ENCODE data around the gene DLK1. TPM values are rescaled to one million over a fixed set of nuclear protein-coding genes. Genes with fewer than 3 reads are reported as not detected.

DLK1 gene
- total and polyA plus RNA-seq, 4 donors, result 0.05 to 9.9 (median 1.2) TPM; not detected in 1

DNA sequence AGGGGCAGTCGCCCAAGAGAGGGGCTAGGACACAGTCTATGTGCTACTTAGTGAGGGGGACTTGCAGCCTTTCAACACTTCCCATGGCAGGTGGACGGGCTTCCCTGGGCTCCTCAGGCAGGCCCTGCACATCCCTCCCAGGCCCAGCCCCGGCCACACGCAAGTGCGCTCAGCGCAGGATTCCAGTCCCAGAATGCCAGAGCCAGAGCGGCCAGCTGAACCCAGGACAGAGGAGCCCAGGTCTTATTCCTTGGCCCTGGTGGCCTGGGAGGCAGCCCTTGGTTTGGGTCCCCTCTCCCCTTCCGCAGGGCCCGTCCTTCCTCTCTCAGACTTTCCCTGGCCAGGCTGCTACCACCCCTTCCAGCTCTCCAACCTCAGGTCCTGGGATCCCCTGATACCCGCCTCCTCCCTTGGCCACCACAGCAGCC lies 12.0 kb downstream of the DLK1 start:
- no peak for TF ChIP-seq CTCF (IDR thresholded peaks at IDR 0.05; ENCODE audit: control extremely low read depth, extremely low read depth)
- H3K27me3 ChIP-seq (ENCODE audit: control insufficient read depth in 3 of 3, insufficient read depth in 3 of 3, low read length in 2 of 3), result peaks cover 0 to 10% (median 0%) of the 10 kb centered on the region in 3 donors
- no peaks in the 10 kb centered on the region for H3K4me1 ChIP-seq (ENCODE audit: control insufficient read depth in 5 of 5, insufficient read depth in 5 of 5, low read length in 5 of 5)
- 92 to 98% methylated on average over 10 of the region's 10 CpGs for WGBS, 2 donors
- ATAC-seq (ENCODE audit: insufficient read depth, low FRiP score) (no peak), DNase-seq (no peak)
- peaks cover 0 to 8% (median 0%) of the 10 kb centered on the region in 4 donors for H3K9me3 ChIP-seq (ENCODE audit: control insufficient read depth in 4 of 4, insufficient read depth in 3 of 4, low read length in 3 of 4)
- no peaks in the 10 kb centered on the region for H3K36me3 ChIP-seq (ENCODE audit: control insufficient read depth in 4 of 4, insufficient read depth in 4 of 4, low read length in 4 of 4)
- no peak overlapping the region for H3K9ac ChIP-seq (ENCODE audit: insufficient read depth in 1 of 2, low read length in 2 of 2)
- H3K4me3 ChIP-seq, result no peak overlapping the region
- H3K27ac ChIP-seq (ENCODE audit: low read depth in 1 of 2, low read length in 1 of 2), result no peak overlapping the region

GRCh38 chr14:100739306-100739705 lies 12.6 kb downstream of the DLK1 start:
- H3K4me3 ChIP-seq, result no peak overlapping the region
- H3K9ac ChIP-seq (ENCODE audit: insufficient read depth in 1 of 2, low read length in 2 of 2), result no peak overlapping the region
- H3K27me3 ChIP-seq (ENCODE audit: control insufficient read depth in 3 of 3, insufficient read depth in 3 of 3, low read length in 2 of 3), result peaks cover 0 to 10% (median 0%) of the 10 kb centered on the region in 3 donors
- H3K9me3 ChIP-seq (ENCODE audit: control insufficient read depth in 4 of 4, insufficient read depth in 3 of 4, low read length in 3 of 4), result peaks cover 0 to 8% (median 0%) of the 10 kb centered on the region in 4 donors
- ATAC-seq (ENCODE audit: insufficient read depth, low FRiP score) (no peak), DNase-seq (no peak)
- H3K27ac ChIP-seq (ENCODE audit: low read depth in 1 of 2, low read length in 1 of 2), result no peak overlapping the region
- 88 to 93% methylated on average over 11 of the region's 11 CpGs for WGBS, 2 donors
- H3K4me1 ChIP-seq (ENCODE audit: control insufficient read depth in 5 of 5, insufficient read depth in 5 of 5, low read length in 5 of 5), result no peaks in the 10 kb centered on the region
- no peaks in the 10 kb centered on the region for H3K36me3 ChIP-seq (ENCODE audit: control insufficient read depth in 4 of 4, insufficient read depth in 4 of 4, low read length in 4 of 4)
- no peak for TF ChIP-seq CTCF (IDR thresholded peaks at IDR 0.05; ENCODE audit: control extremely low read depth, extremely low read depth)

DNA sequence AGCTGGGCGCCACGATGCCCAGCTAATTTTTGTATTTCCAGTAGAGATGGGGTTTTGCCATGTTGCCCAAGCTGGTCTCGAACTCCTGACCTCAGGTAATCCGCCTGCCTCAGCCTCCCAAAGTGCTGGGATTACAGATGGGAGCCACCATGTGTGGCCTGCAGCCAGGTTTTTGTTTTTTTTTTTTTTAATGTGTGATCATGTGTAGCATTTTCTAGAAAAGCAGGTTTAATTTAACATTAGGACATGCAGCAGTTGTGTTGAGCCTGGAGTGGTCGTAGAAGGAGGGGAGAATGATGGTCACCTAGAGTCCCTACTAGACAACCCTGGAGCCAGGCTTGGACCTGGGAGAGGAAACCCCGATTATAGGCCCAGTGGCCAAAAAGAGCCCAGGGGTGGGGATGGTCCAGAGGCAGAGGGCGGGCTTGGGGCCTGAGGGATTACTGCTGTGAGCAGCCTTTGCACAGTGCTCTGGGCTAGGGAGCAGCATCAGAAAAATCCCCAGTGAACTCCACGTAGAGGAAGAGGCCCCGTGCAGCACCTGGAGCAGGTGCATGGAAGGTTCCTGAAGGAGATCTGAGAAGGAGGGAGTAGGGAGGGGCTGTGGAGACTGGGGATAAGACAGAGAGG lies 13.6 kb downstream of the DLK1 start:
- peaks cover 0 to 13% (median 0%) of the 10 kb centered on the region in 3 donors for H3K27me3 ChIP-seq (ENCODE audit: control insufficient read depth in 3 of 3, insufficient read depth in 3 of 3, low read length in 2 of 3)
- DNase-seq (no peak), ATAC-seq (ENCODE audit: insufficient read depth, low FRiP score) (no peak)
- H3K9me3 ChIP-seq (ENCODE audit: control insufficient read depth in 4 of 4, insufficient read depth in 3 of 4, low read length in 3 of 4), result peaks cover 0 to 8% (median 0%) of the 10 kb centered on the region in 4 donors
- no peak overlapping the region for H3K9ac ChIP-seq (ENCODE audit: insufficient read depth in 1 of 2, low read length in 2 of 2)
- no peak for TF ChIP-seq CTCF (IDR thresholded peaks at IDR 0.05; ENCODE audit: control extremely low read depth, extremely low read depth)
- no peaks in the 10 kb centered on the region for H3K36me3 ChIP-seq (ENCODE audit: control insufficient read depth in 4 of 4, insufficient read depth in 4 of 4, low read length in 4 of 4)
- no peaks in the 10 kb centered on the region for H3K4me1 ChIP-seq (ENCODE audit: control insufficient read depth in 5 of 5, insufficient read depth in 5 of 5, low read length in 5 of 5)
- no peak overlapping the region for H3K4me3 ChIP-seq
- WGBS, 2 donors, result 79 to 86% methylated on average over 9 of the region's 9 CpGs
- no peak overlapping the region for H3K27ac ChIP-seq (ENCODE audit: low read depth in 1 of 2, low read length in 1 of 2)

Measured in lung (tissue), 12 donors.